ENCODE measurements around the gene GLIS2. TPM values are rescaled to one million over a fixed set of nuclear protein-coding genes. Genes with fewer than 3 reads are reported as not detected.
A peak's percentile ranks its signal among the peaks of the same experiment; 100 is the strongest.

Gene GLIS2
- total RNA-seq, 1 donor from 2014 or later = 31.4 TPM

- peak; percentile 78 for DNase-seq (ENCODE audit: low spot score)
- intact Hi-C loops (cut with DNase I) = no loop called here
These were observed 21.9 kb upstream of the GLIS2 start for GRCh38 chr16:4293822-4294457.

GRCh38 chr16:4295581-4295980 lies 20.3 kb upstream of the GLIS2 start:
- intact Hi-C loops (cut with DNase I) = no loop called here
- DNase-seq (ENCODE audit: low spot score) = no peak

GRCh38 chr16:4297480-4297879 lies 18.4 kb upstream of the GLIS2 start:
- no peak for DNase-seq (ENCODE audit: low spot score)
- intact Hi-C loops (cut with DNase I) = no loop called here

- intact Hi-C loops (cut with DNase I) = no loop called here
- DNase-seq (ENCODE audit: low spot score) = peak; percentile 89
These were observed 16.9 kb upstream of the GLIS2 start for GRCh38 chr16:4298761-4299522.

GRCh38 chr16:4301177-4301576 lies 14.7 kb upstream of the GLIS2 start:
- intact Hi-C loops (cut with DNase I) = no loop called here

GRCh38 chr16:4301968-4302367 lies 13.9 kb upstream of the GLIS2 start:
- no peak for DNase-seq (ENCODE audit: low spot score)
- intact Hi-C loops (cut with DNase I) = no loop called here

More at GRCh38 chr16:4301177-4301576, 14.7 kb upstream of the GLIS2 start:
- DNase-seq (ENCODE audit: low spot score) = no peak

- intact Hi-C loops (cut with DNase I) = no loop called here
- no peak for DNase-seq (ENCODE audit: low spot score)
These were observed 11.9 kb upstream of the GLIS2 start for GRCh38 chr16:4303973-4304372.

GRCh38 chr16:4306470-4307214 lies 9.2 kb upstream of the GLIS2 start:
- intact Hi-C loops (cut with DNase I) = no loop called here
- DNase-seq (ENCODE audit: low spot score) = no peak

- intact Hi-C loops (cut with DNase I) = no loop called here
- DNase-seq (ENCODE audit: low spot score) = peak; percentile 97
These were observed 8.4 kb upstream of the GLIS2 start for GRCh38 chr16:4307215-4308037.

- intact Hi-C loops (cut with DNase I) = no loop called here
- DNase-seq (ENCODE audit: low spot score) = no peak
These were observed 6.6 kb upstream of the GLIS2 start for GRCh38 chr16:4309102-4309832.

GRCh38 chr16:4309833-4310266 lies 6.0 kb upstream of the GLIS2 start:
- DNase-seq (ENCODE audit: low spot score) = peak; percentile 88

GRCh38 chr16:4313563-4314531 lies 2.0 kb upstream of the GLIS2 start:
- no peak for DNase-seq (ENCODE audit: low spot score)
- intact Hi-C loops (cut with DNase I) = loop anchor here (2.0 kb wide), 1 partner anchor 15 kb away; no protein-coding TSS in a partner anchor

More at GRCh38 chr16:4309833-4310266, 6.0 kb upstream of the GLIS2 start:
- intact Hi-C loops (cut with DNase I) = no loop called here

GRCh38 chr16:4314532-4315185 lies 1.2 kb upstream of the GLIS2 start:
- no peak for DNase-seq (ENCODE audit: low spot score)
- intact Hi-C loops (cut with DNase I) = loop anchor here (2.0 kb wide), 1 partner anchor 14 kb away; no protein-coding TSS in a partner anchor

GRCh38 chr16:4316108-4316863 lies 419 bp downstream of the GLIS2 start:
- intact Hi-C loops (cut with DNase I) = no loop called here
- DNase-seq (ENCODE audit: low spot score) = no peak

- DNase-seq (ENCODE audit: low spot score) = no peak
- intact Hi-C loops (cut with DNase I) = no loop called here
These were observed 1.1 kb downstream of the GLIS2 start for GRCh38 chr16:4316864-4317531.

Data from cardiac septum (tissue), 1 donor.